HG03045 (cell line): ENCODE data around the gene CCNI.
A peak's percentile ranks its signal among the peaks of the same experiment; 100 is the strongest.
"Not testable (repeated sequence)": the region's sequence is repeated elsewhere in the genome, so short reads cannot be mapped to it uniquely, and the experiment has no call there.

Experiments used
- ATAC-seq: cut with Tn5 transposase; IDR thresholded peaks from one replicate; pipeline ENCODE4 v1.9.1; 2021; ENCODE audit warnings: mild to moderate bottlenecking, moderate library complexity; ENCODE audit not compliant: unreplicated experiment

CCNI gene, protein sequence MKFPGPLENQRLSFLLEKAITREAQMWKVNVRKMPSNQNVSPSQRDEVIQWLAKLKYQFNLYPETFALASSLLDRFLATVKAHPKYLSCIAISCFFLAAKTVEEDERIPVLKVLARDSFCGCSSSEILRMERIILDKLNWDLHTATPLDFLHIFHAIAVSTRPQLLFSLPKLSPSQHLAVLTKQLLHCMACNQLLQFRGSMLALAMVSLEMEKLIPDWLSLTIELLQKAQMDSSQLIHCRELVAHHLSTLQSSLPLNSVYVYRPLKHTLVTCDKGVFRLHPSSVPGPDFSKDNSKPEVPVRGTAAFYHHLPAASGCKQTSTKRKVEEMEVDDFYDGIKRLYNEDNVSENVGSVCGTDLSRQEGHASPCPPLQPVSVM

DNA sequence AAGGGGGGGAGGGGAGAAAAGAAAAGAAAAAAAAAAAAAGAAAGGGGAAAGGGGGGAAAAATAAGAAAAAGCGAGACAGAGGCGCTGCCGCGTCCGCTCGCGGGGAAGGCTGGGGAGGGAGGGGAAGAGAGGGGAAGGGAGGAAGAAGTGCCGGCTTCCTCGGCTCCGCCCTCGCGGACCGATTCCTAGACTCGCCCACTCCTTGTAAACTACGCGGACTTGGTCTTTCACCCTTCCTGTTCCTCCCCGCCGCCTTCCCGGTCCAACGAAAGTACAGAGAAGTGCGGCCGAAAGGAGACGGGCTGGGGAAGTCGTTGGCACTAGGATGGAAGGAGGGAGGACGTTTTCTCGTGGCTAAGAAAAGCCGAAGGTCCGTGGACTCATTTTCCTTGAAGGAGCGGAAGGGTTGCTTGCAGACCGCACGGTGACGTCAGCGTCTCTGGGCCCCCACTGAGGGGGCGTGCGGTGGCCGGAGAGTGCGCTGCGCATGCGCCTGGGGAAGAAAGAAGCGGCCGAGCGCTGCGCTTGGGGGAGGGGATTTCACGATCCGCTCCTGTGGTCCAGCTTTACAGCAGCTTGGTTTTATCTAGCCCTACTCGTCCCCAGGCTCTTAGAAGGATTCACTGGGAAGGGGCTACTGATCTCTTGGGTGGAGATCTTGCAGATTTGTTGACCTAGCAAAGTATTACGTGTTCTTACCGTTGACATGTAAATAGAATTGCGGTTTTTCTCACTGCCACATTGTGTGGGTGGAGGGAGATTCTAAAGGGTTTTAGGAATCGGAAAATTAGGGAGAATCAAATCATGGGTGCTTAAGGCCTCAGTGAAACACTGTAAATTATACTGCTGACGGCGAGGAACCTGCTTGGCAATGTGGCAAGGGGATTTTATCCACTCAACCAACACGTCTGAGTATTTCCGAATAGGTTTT lies at the start of gene CCNI:
CCNI (minus strand) TSS at position 121 of the 931 bp plus-strand sequence. CDS start 9,627 bp downstream, outside the sequence.
- ATAC-seq = peak; percentile 66

DNA sequence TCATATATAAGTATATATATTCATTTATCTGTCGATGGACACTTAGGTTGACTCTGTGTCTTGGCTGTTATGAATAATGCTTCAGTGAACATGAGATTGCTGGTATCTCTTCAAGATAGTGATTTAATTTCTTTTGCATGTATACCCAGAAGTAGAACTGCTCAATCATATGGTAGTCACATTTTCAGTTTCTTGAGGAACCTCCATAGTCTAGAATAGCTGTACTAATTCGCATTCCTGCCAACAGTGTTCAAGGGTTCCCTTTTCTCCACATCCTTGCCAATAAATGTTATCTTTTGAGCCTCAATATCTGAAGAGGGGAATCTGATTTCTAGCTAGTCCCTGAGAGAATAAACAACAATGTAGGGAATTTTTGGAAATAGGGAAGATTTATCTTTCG lies 48.8 kb upstream of the CCNI start:
- no peak for ATAC-seq

DNA sequence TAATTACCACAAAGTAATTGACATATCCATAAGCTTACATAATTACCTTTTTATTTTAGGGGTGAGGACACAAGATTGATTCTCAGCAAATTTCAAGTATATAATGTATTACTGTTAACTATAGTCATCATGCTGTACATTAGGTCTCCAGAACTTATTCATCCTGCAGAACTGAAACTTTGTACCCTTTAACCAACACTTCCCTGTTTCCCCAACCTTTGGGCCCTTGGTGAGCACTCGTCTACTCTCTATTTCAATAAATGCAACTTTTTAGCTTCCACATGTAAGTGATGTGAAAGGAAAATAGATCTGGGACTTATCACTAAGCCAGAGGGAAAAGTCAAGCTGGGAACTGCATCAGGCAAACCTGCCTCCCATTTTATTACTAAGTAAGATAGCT lies 47.6 kb upstream of the CCNI start:
- no peak for ATAC-seq

DNA sequence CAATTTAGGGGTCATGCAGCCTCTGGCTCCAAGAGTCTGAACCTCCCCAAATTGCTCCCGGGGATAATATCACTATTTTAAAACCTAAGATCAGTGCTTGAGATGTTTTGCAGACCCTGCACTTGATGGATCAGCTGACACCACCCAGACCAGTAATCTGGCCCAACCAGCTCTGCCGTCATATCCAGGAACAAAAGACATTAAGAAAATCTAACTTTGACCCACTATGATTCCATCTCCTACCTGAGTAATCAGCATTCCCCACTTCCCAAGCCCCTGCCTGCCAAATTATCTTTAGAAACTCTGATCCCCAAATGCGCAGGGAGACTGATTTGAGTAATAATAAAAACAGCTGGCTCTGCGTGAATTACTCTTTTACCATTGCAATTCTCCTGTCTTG lies 46.9 kb upstream of the CCNI start:
- ATAC-seq = no peak

DNA sequence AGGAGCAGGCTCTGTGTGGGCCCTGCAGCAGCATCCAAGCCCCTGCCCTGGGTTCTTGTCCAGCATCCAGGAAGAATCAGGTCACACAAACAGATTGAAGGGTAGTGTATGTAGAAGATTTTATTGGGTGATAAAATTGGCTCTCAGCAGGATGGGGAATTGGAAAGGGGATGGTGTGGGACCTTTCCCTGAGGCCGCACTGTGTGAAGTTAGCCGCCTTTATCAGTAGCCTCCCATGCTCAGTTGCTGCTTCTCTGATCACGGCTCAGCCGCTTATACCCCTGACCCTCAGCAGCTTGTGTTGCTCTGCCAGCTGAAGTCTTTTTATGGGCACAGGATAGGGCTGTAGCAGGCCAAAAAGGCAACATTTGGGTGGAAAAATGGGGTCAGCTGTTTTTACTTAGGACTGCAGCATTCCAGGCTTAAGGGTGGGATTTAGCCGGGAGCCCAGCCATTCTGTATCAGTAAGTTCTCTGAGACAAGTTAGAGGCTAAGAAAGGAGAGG lies 46.0 kb upstream of the CCNI start:
- ATAC-seq = no peak

DNA sequence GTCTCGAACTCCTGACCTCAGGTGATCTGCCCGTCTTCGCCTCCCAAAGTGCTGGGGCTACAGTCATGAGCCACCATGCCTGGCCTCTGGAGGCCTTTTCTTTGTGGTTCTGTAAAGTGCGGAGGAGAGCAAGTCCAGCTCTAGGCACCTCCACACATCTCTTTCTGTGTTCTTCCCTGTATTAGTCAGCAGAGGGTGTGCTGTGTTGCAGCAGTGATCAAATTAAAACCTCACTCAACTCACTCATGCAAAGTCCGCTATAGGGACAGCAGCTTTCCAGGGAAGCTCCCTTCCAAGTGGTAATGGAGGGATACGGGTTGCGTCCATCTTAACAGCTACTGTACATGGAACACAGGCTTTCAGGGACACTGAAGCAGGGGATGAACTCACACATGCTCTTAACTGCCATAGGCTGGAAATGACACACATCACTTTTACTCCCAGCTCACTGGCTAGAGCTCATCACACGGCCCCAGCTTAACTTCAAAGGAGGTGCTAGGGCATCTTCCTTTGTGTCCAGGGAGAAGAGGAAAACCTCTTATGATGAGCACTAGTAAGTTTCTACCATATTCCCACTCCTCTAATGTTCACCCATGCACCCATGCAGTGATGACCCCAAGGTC lies 45.2 kb upstream of the CCNI start:
- ATAC-seq = no peak

DNA sequence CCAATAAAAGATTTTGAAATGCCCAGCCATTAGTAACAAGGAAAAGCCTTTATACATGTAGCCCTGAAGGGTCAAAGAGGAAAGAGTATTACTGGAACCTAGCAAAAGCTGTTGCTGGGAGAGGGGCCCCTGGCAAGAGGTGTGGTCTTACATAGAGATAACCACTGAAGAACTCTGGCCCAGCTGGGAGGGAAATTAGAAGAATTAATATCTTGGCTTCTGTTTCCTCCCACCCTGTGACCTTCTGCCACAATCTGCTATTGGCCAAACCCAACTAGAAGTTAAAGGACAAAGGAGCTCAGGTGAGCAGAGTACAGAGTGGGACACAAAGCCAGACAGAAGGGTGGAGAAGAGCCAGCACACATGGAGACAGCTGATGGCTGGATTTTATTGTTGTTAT lies 41.9 kb upstream of the CCNI start:
- ATAC-seq = no peak

DNA sequence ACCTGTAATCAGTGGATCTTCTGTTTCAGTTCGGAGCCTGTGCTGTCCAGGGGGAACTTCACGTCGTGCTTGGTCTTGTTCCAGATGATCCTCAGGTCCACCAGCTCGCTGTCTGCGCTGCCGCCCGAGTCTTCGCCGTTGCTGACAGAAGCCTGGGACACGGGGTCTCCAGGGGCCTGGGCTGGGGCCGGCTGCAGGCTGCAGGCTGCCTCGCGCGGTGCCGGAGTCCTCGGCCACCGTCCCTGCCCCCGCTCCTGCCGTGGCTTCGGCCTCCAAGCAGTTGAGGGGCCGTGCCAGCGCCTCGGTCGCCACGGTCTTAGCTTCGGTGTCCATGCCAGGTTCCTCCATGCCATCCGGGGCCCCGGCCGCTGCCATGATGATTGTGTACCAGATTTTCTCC lies 37.3 kb upstream of the CCNI start:
- ATAC-seq = no peak

DNA sequence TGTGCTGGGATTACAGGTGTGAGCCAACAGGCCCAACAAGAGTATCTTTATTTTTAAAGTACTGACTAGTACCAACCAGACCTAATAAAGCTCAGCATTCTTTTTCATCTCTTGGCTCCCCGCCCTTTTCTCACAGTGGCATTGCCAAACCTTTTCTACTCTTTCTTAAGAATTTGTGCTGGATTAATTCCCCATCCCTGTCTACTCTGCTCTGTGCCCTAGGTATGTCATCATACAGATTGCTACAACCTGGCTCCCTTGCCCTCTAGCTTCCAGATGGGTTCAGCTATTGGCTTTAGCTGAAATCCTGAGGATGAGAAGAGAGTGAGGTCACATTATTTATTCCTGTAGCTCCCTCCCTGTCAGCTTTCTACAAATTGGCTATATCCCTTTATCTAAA lies 34.9 kb upstream of the CCNI start:
- no peak for ATAC-seq

DNA sequence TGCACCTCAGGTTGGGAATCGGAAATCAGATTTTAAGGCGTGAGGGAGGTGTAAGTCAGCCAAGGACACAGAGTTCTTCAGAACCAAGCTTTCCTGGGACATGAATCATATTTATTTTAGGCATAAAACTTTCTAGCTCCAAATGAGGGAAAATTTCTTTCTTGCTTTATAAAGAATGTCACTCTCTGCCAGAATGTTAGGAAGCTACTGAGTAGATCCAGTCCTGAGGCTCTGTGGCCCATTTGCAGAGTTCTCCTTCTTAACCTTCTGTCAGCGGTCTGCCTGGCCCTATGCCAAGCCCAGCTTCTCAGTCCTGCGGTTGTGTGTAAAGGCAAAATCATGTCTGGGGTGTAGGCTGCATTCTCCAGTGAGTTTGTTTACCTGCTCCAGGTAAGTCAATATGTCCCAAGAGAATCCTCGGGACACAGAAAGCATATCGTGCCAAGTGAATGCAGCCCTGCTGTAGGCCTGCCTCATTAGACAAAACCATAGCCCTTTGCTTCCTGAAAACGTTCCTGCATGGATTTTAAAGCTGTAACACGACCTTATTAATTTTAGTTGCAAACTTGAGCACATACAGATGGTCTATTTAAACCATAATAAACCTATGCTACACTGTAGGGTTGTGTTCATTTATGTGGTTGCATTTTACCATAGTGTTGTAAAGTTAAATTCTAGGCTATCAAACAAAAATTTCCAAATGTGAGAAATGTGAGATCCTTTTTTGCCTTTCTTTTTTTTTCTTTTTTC lies 29.2 kb upstream of the CCNI start:
- no peak for ATAC-seq

DNA sequence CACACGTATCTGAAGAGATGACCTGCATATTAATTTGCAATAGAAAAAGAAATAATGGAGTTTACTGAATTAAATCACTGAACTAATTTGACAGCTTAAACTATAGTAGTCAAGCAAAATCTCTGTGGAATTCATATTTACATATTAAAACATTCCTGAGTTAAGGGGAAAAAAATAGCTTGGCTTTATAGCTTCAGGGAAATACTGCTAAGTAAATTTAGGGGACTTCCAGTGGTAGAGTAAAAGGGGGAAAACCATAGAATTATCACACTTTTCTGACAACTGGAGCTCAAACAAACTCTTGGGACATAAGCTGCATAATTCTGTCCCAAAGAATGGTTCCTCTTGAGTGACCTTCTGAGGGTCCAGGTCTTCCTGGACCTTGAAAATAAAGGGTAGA lies 28.6 kb upstream of the CCNI start:
- no peak for ATAC-seq

DNA sequence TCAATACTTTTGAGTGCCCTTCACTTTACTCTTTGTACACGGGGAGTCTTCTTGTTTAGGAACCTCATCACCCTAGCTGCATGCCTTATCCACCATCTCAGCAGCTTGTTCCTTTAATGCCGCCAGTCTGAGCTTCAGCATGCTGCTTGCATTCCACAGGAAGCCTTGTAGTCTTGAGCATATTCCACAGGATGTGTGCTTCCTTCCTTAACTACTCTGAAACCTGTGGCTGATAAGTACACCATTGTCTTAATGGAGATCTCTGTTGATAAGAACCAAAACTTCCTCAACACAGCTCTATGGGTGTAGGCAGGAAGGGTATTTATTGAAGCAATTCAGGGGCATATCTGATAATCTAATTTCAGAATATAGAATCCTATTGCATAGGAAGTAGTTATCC lies 24.4 kb upstream of the CCNI start:
- ATAC-seq = no peak

DNA sequence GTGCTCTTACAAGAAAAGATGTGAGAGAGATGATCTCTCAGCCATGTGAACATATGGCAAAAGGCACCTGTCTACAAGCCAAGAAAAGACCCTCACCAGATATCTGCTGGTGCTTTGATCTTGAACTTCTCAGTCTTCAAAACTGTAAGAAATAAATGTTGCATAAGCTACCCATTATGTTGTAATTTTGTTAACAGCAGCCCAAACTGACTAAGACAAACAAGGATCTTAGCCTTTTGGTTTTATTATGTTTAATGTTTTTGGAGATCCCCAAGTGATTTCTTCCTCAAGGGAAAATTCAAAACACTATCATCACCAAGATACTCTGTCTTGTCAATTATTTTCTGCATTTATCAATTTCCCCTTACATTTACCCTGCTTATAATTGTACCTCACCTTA lies 21.8 kb upstream of the CCNI start:
- no peak for ATAC-seq

DNA sequence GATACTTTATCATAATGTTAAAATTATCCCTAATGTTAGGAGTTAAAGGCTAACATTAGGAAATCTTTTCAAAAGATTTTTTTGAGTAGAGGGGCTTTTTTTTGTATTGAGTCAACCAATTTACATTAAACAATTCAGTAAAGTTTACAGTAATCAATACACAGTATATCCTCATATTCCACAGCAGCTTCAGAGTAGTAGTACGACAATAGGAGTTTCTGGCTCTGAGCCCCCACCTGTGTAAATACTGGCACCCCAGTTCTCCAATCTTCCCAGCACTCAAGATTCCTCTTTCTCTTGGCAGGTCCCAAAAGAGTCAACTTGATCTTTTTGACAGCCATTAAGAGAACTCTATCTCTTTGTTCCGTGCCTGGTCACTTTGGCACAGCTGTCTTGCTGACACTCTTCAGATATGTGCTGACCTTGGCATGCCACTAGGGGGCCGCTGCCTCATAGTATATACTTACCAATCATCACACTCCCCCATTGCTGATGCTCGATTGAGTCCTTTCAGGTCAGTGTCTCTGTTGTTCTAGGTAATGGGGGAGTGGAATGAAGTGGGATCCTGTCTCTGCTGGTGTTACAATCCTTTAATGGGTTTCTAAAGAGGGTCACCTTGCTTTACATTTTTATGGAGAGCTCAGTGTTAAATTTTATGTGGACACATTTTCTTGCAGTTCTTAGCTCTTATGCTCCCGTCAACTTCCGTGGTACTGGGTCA lies 19.5 kb upstream of the CCNI start:
- peak; percentile 99 for ATAC-seq

DNA sequence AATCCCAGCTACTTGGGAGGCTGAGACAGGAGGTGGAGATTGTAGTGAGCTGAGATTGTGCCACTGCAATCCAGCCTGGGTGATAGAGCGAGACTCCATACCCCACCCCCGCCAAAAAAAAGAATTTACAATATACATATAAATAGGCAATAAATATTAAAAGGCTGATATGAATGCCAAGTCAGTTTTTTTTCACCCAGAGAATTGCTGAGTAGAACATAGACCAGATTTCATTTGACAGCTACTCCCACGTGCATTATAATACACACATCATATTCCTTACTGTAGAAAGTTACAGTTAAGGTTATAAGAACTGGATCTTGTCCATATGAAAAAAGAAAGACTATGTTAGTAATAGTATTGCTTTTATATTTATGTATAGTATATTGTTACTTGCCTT lies 18.7 kb upstream of the CCNI start:
- ATAC-seq = no peak

DNA sequence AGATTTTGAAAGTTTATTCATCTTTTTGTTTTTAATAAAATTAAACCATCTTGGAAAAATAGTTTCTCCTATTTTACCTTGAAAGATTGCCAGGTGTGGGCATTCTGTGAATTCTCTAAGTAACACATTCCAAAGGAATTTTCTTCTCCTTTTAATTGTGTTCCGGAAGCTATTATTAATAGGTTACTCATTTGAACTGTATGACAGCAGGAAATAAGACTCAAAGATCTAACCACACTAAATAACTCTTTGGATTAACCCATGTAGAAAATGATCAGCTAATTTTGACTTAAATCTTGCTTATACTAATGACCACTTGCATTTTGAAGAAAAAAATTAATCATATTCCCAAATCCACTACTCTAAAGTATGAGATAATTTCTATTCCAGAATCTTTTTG lies 17.6 kb upstream of the CCNI start:
- ATAC-seq = no peak

DNA sequence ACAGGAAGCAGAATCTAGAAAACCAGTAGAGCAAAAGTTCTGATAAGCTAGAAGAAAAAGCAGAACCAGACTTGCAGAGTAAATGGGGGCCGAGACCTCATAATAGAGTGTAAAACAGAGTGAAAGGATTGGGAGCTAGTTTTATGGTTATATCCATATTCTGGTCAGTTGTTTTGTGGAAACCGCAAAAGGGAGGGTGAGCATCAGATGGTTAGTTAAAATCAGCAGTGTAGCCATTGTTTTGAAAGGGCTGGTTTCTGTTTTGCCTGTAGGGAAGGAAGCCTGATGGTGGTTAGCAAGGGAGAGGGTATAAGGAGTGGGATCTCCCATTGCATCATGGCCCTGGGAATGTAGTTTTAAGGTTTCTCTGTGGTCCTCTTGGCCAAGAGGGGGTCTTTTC lies 17.2 kb upstream of the CCNI start:
- ATAC-seq = no peak

DNA sequence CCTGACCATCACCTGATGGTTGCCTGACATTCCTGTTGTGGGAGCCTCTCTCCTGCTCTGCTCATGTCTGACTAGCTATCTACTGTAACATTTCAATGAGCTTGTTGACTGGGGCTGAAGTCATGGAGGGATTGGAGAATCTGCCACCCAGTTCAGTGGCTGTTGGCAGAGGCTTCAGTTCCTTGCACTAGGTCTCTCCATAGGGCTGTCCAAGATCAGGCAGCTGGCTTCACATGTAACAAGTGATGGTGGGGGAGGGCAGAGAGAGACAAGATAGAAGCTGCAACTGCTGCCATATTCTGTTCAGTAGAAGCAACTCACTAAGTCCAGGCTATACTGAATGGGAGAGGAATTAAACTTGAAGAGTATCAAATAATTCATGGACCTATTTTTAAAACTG lies 14.1 kb upstream of the CCNI start:
- no peak for ATAC-seq

DNA sequence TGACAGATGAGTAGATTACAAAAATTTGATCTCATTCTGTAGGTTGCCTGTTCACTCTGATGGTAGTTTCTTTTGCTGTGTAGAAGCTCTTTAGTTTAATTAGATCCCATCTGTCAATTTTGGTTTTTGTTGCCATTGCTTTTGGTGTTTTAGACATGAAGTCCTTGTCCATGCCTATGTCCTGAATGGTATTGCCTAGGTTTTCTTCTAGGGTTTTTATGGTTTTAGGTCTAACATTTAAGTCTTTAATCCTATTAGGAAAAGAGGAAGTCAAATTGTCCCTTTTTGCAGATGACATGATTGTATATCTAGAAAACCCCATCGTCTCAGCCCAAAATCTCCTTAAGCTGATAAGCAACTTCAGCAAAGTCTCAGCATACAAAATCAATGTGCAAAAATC lies 11.2 kb upstream of the CCNI start:
- ATAC-seq = not testable (repeated sequence)

DNA sequence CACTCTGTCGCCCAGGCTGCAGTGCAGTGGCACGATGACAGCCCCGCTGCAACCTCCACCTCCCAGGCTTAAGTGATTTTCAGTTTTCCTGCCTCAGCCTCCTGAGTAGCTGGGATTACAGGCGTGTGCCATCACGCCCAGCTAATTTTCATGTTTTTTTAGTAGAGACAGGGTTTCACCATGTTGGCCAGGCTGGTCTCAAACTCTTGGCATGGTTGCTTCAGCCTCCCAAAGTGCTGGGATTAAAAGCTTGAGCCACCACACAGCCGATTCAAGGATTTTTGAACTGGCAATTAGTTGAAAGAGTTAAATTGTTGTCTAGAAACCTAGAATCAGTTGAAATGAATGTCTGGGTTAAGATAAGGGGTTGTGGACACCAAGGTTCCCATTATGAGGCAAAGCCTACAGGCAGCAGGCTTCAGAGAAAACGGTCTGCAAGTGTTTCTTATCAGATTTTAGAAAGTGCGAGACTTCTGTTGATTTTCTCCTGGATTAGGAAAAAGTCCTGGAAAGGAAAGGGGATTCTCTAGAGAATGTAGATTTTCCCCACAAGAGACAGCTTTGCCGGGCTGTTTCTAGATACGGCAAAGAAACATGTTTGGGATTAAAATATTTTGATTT lies 8.3 kb upstream of the CCNI start:
- ATAC-seq = no peak
